Endothelial cell of umbilical vein (primary cell): Measurements from ENCODE around the gene VDAC2.

Source experiments
- EZH2 ChIP-seq: IDR thresholded peaks from 2 replicates; pipeline ENCODE4 v1.6.1; 2012; ENCODE audit warnings: borderline replicate concordance, low read depth, mild to moderate bottlenecking, moderate library complexity, low read length, inconsistent platforms; ENCODE audit not compliant: severe bottlenecking
- FOS ChIP-seq: IDR thresholded peaks from 2 replicates; pipeline ENCODE4 v1.6.1; 2011; ENCODE audit warnings: mild to moderate bottlenecking, low read length, moderate library complexity, borderline replicate concordance; ENCODE audit not compliant: insufficient read depth
- GATA2 ChIP-seq: IDR thresholded peaks from 2 replicates; pipeline ENCODE4 v1.7.0; 2011; ENCODE audit warnings: low read depth, mild to moderate bottlenecking, moderate library complexity, mixed read lengths, low read length; ENCODE audit not compliant: insufficient read length, insufficient read depth
- POLR2AphosphoS5 ChIP-seq: IDR thresholded peaks from 2 replicates; pipeline ENCODE4 v1.6.1; 2012; ENCODE audit warnings: low read depth, mild to moderate bottlenecking, control low read depth, low read length, moderate library complexity; ENCODE audit not compliant: insufficient read depth
- TF ChIP-seq, protein P1 (sequence below), 2 donors: IDR thresholded peaks; 1 replicate in 1 of 2; 2 replicates in 1 of 2; pipeline ENCODE4 v1.5.1; 2011; ENCODE audit warnings: low read length in 2 of 2, mild to moderate bottlenecking in 2 of 2, moderate library complexity in 2 of 2, control low read depth in 1 of 2, inconsistent platforms in 1 of 2, low read depth in 1 of 2; ENCODE audit not compliant: insufficient read depth in 1 of 2; ENCODE audit errors: extremely low read depth in 1 of 2
- TF ChIP-seq, protein P2 (sequence below): IDR thresholded peaks from 2 replicates; pipeline ENCODE4 v1.6.1; 2011; ENCODE audit not compliant: insufficient read depth, insufficient read length

DNA sequence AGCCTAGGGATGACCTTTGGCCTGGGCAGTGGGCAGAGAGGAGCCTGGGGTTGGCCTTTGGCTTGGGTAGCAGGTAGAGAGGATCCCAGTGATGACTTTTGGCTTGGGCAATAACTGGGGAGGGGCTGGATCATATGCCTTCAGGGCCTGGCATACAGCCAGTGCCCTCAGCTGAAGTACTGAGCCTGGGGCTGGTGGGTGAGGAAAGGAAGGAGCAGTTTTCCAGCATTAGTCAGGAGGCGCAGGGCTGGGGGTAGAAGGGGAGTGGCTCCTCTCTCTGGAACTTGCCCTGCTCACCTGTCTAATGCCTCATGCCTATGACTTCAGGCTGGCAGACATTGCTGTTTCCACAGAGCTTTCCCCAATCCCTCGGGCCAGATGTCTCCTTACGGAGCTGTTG, 40.3 kb downstream of the VDAC2 start:
- TF ChIP-seq, protein P1, sequence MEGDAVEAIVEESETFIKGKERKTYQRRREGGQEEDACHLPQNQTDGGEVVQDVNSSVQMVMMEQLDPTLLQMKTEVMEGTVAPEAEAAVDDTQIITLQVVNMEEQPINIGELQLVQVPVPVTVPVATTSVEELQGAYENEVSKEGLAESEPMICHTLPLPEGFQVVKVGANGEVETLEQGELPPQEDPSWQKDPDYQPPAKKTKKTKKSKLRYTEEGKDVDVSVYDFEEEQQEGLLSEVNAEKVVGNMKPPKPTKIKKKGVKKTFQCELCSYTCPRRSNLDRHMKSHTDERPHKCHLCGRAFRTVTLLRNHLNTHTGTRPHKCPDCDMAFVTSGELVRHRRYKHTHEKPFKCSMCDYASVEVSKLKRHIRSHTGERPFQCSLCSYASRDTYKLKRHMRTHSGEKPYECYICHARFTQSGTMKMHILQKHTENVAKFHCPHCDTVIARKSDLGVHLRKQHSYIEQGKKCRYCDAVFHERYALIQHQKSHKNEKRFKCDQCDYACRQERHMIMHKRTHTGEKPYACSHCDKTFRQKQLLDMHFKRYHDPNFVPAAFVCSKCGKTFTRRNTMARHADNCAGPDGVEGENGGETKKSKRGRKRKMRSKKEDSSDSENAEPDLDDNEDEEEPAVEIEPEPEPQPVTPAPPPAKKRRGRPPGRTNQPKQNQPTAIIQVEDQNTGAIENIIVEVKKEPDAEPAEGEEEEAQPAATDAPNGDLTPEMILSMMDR (IDR thresholded peaks at IDR 0.05; ENCODE audit: extremely low read depth in 1 of 2, insufficient read depth in 1 of 2, low read depth in 1 of 2, low read length in 2 of 2) = no peak
- TF ChIP-seq FOS = no peak
- TF ChIP-seq EZH2 = no peak
- TF ChIP-seq, protein P2, sequence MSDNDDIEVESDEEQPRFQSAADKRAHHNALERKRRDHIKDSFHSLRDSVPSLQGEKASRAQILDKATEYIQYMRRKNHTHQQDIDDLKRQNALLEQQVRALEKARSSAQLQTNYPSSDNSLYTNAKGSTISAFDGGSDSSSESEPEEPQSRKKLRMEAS = no peak
- no peak for TF ChIP-seq POLR2AphosphoS5
- no peak for TF ChIP-seq GATA2
